ENCODE results near the gene RNPEPL1. TPM values are rescaled to one million over a fixed set of nuclear protein-coding genes. Genes with fewer than 3 reads are reported as not detected.

Gene RNPEPL1
- total and polyA plus RNA-seq, 4 experiments from 2014 or later: 13.6 to 145 (median 120) TPM

DNA sequence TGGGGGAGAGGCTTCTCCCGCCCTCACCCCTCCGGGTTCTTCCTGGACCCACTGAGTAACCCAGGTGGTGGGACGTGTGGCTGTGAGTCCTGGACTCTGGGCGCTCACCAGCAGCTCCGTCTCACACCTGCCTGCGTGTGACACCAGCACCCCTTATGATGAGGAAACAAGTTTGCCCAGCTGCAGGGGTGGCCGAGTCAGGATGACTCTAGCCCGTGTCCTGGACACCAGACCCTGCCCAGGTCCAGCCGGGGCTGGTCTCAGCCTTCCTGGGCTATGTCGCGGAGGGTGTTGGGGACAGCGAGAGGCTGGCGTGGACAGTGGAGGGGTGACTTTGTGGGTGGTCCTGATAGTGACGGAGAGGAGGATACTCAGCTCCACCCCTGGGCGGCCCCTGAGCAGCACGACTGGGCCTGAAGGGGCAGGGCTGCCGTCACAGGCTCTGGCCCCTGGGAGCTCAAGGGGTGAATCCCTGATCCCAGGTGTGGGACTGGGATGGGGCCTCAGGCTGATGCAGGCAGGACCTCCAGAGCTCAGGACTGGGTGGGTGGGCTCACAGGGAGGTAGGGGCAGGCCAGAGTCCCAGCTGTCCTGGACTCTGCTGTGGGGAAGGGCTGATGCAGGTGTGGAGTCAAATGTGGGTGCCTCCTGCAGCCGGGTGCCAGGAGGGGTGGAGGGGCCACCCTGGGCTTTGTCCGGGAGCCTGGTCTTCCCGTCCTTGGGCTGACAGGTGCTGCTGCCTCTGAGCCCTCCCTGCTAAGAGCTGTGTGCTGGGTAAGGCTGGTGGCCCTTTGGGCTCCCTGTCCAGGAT, 60.7 kb downstream of the RNPEPL1 start:
- H3K27me3 ChIP-seq (ENCODE audit: insufficient read depth, low read length): no peaks in the 10 kb centered on the region
- peaks cover 2 to 5% of the 10 kb centered on the region in 2 donors for H3K36me3 Mint-ChIP-seq
- H3K27ac Mint-ChIP-seq: peak overlapping the region in 3 of 7 donors; percentile 8 to 85 (median 29)
- no peak for DNase-seq
- H3K36me3 ChIP-seq (ENCODE audit: insufficient read depth, low read length): no peaks in the 10 kb centered on the region
- intact Hi-C loops (cut with micrococcal nuclease): no loop called here
- H3K4me3 Mint-ChIP-seq: no peak overlapping the region
- ChIA-PET POLR2A (ENCODE audit: partially characterized antibody) (interaction anchor here (1.0 kb wide), 1 partner anchor 68 kb away, joined by 3 read pairs; the partner anchor contains the start of gene DUSP28), CTCF (ENCODE audit: partially characterized antibody) (interaction anchor here (1.3 kb wide), 1 partner anchor 115 kb away, joined by 3 read pairs; no protein-coding TSS in a partner anchor)
- no peaks in the 10 kb centered on the region for H3K27me3 Mint-ChIP-seq
- peaks cover 0 to 4% of the 10 kb centered on the region in 2 donors for H3K9me3 ChIP-seq (ENCODE audit: control insufficient read depth in 1 of 2, low read length in 2 of 2)
- H3K4me1 ChIP-seq (ENCODE audit: insufficient read depth, low read length): peaks cover 49% of the 10 kb centered on the region
- H3K4me3 ChIP-seq (ENCODE audit: low read length in 2 of 2): no peak overlapping the region
- H3K27ac ChIP-seq (ENCODE audit: low read depth, low read length): no peak overlapping the region
- H3K4me1 Mint-ChIP-seq: peaks cover 17 to 38% (median 22%) of the 10 kb centered on the region in 4 donors
- peaks cover 0 to 13% (median 9%) of the 10 kb centered on the region in 8 donors for H3K9me3 Mint-ChIP-seq

DNA sequence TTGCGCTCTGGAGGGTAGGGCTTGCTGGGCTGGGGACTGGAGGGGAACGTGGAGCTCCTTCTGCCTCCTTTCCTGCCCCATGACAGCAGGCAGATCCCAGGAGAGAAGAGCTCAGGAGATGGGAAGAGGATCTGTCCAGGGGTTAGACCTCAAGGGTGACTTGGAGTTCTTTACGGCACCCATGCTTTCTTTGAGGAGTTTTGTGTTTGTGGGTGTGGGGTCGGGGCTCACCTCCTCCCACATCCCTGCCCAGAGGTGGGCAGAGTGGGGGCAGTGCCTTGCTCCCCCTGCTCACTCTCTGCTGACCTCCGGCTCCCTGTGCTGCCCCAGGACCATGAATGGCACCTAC, 61.3 kb downstream of the RNPEPL1 start:
- peaks cover 43% of the 10 kb centered on the region for H3K4me1 ChIP-seq (ENCODE audit: insufficient read depth, low read length)
- H3K4me3 Mint-ChIP-seq: no peak overlapping the region
- H3K27ac Mint-ChIP-seq: peak overlapping the region in 3 of 7 donors; percentile 8 to 85 (median 29)
- no peaks in the 10 kb centered on the region for H3K36me3 ChIP-seq (ENCODE audit: insufficient read depth, low read length)
- H3K36me3 Mint-ChIP-seq: peaks cover 2 to 5% of the 10 kb centered on the region in 2 donors
- H3K27ac ChIP-seq (ENCODE audit: low read depth, low read length): no peak overlapping the region
- intact Hi-C loops (cut with micrococcal nuclease): no loop called here
- DNase-seq: no peak
- H3K4me3 ChIP-seq (ENCODE audit: low read length in 2 of 2): no peak overlapping the region
- POLR2A ChIA-PET (ENCODE audit: partially characterized antibody): interaction anchor here (1.0 kb wide), 1 partner anchor 69 kb away, joined by 3 read pairs; the partner anchor contains the start of gene DUSP28
- H3K9me3 Mint-ChIP-seq: peaks cover 2 to 16% (median 11%) of the 10 kb centered on the region in 8 donors
- CTCF ChIA-PET (ENCODE audit: partially characterized antibody): no interaction called here
- H3K27me3 Mint-ChIP-seq: no peaks in the 10 kb centered on the region
- peaks cover 16 to 32% (median 20%) of the 10 kb centered on the region in 4 donors for H3K4me1 Mint-ChIP-seq
- H3K9me3 ChIP-seq (ENCODE audit: control insufficient read depth in 1 of 2, low read length in 2 of 2): peaks cover 0 to 7% of the 10 kb centered on the region in 2 donors
- no peaks in the 10 kb centered on the region for H3K27me3 ChIP-seq (ENCODE audit: insufficient read depth, low read length)

DNA sequence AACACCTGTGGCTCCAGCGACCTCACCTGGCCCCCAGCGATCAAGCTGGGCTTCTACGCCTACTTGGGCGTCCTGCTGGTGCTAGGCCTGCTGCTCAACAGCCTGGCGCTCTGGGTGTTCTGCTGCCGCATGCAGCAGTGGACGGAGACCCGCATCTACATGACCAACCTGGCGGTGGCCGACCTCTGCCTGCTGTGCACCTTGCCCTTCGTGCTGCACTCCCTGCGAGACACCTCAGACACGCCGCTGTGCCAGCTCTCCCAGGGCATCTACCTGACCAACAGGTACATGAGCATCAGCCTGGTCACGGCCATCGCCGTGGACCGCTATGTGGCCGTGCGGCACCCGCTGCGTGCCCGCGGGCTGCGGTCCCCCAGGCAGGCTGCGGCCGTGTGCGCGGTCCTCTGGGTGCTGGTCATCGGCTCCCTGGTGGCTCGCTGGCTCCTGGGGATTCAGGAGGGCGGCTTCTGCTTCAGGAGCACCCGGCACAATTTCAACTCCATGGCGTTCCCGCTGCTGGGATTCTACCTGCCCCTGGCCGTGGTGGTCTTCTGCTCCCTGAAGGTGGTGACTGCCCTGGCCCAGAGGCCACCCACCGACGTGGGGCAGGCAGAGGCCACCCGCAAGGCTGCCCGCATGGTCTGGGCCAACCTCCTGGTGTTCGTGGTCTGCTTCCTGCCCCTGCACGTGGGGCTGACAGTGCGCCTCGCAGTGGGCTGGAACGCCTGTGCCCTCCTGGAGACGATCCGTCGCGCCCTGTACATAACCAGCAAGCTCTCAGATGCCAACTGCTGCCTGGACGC, 61.9 kb downstream of the RNPEPL1 start:
- DNase-seq: no peak
- peaks cover 2 to 20% (median 13%) of the 10 kb centered on the region in 8 donors for H3K9me3 Mint-ChIP-seq
- Histone ChIP-seq H3K27ac (ENCODE audit: low read depth, low read length) (no peak overlapping the region), H3K4me3 (ENCODE audit: low read length in 2 of 2) (no peak overlapping the region), H3K9me3 (ENCODE audit: control insufficient read depth in 1 of 2, low read length in 2 of 2) (peaks cover 0 to 7% of the 10 kb centered on the region in 2 donors), H3K4me1 (ENCODE audit: insufficient read depth, low read length) (peaks cover 38% of the 10 kb centered on the region), H3K36me3 (ENCODE audit: insufficient read depth, low read length) (no peaks in the 10 kb centered on the region), H3K27me3 (ENCODE audit: insufficient read depth, low read length) (no peaks in the 10 kb centered on the region)
- H3K4me1 Mint-ChIP-seq: peaks cover 10 to 27% (median 15%) of the 10 kb centered on the region in 4 donors
- intact Hi-C loops (cut with micrococcal nuclease): no loop called here
- ChIA-PET POLR2A (ENCODE audit: partially characterized antibody) (no interaction called here), CTCF (ENCODE audit: partially characterized antibody) (no interaction called here)
- H3K4me3 Mint-ChIP-seq: no peak overlapping the region
- peak overlapping the region in 1 of 7 donors; percentile 78 for H3K27ac Mint-ChIP-seq
- no peaks in the 10 kb centered on the region for H3K27me3 Mint-ChIP-seq
- peaks cover 2 to 5% of the 10 kb centered on the region in 2 donors for H3K36me3 Mint-ChIP-seq

Other genes with a start within 250 kb of the RNPEPL1 start
- gene GPC1, start 132.8 kb upstream of the RNPEPL1 start, total RNA-seq: 1 to 10 TPM; 1.1 to 1.2 TPM
- gene GPC1, start 132.8 kb upstream of the RNPEPL1 start, polyA plus RNA-seq: under 1 TPM; 0.14 to 0.65 TPM
- gene ANKMY1, start 10.5 kb upstream of the RNPEPL1 start, total RNA-seq: 10 to 100 TPM; 71.4 to 84.8 TPM
- gene ANKMY1, start 10.5 kb upstream of the RNPEPL1 start, polyA plus RNA-seq: 10 to 100 TPM in 1 of 2 donors, 1 to 10 TPM in 1; 9.4 to 15.2 TPM
- 10 to 100 TPM; 16.3 to 19.4 TPM for gene DUSP28, start 8.1 kb upstream of the RNPEPL1 start, total RNA-seq
- gene DUSP28, start 8.1 kb upstream of the RNPEPL1 start, polyA plus RNA-seq: 10 to 100 TPM; 18.2 to 18.5 TPM
- gene CAPN10, start 18.2 kb downstream of the RNPEPL1 start, total RNA-seq: 10 to 100 TPM; 80.6 to 83.0 TPM
- gene CAPN10, start 18.2 kb downstream of the RNPEPL1 start, polyA plus RNA-seq: 10 to 100 TPM in 1 of 2 donors, 1 to 10 TPM in 1; 9.9 to 18.7 TPM
- gene GPR35, start 57.0 kb downstream of the RNPEPL1 start, total RNA-seq: 1 to 10 TPM; 6.3 to 6.8 TPM
- 1 to 10 TPM in 1 of 2 donors, under 1 TPM in 1; 0.71 to 1.3 TPM for gene GPR35, start 57.0 kb downstream of the RNPEPL1 start, polyA plus RNA-seq
- gene AQP12B, start 114.4 kb downstream of the RNPEPL1 start, total RNA-seq: not detected
- gene AQP12B, start 114.4 kb downstream of the RNPEPL1 start, polyA plus RNA-seq: not detected
- gene AQP12A, start 123.4 kb downstream of the RNPEPL1 start, total RNA-seq: not detected
- gene AQP12A, start 123.4 kb downstream of the RNPEPL1 start, polyA plus RNA-seq: not detected